Embryonic facial prominence (tissue), 1 donor: Measurements from ENCODE around the gene PRCD.
A peak's percentile ranks its signal among the peaks of the same experiment; 100 is the strongest.

Experiments
- DNase-seq: peaks from one replicate; pipeline ENCODE4 v3.0.0-alpha.2; 2016; ENCODE audit errors: extremely low spot score

Gene PRCD

DNA sequence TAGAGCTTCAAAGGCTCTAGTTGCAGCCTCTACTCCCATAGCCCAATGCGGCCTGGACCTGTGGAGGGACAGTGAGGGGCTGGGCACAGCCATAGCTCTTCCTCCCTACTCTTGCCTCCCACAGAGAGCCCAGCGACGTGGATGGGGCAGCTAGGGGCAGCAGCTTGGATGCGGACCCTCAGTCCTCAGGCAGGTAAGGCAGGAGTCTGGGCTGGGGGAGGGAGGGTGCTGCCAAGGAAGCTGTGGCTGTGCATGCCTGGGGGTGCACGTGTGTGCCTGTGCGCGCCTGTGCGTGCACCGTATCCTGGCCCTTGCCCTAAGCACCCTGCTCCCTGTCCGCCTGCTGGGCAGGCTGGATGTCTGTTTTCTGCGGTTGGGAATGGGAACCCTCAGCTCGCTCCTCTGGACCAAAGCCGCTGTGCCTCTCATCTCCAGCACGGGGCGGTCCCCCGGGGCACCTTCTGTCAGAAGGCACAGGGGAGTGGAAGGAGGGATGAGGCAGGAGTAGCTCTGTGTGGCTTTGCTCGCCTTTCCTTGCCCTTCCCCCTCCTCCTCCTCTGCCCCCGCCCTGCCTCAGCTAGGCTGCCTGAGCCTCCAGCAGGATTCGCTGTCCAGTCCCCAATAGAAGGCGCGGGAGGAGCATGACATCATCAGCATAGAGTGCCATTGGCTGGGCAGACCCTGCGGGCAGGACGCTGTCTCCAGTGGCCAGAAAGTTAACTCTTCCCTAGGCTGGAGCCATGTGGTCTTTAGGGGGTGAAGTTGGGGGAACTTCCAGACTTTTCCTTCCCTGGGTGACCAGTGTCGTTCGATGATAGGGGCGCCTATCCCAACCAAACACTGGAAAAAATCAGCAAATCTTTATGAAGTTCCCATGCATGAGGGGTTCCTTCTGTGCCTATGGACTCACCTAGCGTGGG lies 797 bp downstream of the PRCD start:
- DNase-seq, result peak; percentile 90

DNA sequence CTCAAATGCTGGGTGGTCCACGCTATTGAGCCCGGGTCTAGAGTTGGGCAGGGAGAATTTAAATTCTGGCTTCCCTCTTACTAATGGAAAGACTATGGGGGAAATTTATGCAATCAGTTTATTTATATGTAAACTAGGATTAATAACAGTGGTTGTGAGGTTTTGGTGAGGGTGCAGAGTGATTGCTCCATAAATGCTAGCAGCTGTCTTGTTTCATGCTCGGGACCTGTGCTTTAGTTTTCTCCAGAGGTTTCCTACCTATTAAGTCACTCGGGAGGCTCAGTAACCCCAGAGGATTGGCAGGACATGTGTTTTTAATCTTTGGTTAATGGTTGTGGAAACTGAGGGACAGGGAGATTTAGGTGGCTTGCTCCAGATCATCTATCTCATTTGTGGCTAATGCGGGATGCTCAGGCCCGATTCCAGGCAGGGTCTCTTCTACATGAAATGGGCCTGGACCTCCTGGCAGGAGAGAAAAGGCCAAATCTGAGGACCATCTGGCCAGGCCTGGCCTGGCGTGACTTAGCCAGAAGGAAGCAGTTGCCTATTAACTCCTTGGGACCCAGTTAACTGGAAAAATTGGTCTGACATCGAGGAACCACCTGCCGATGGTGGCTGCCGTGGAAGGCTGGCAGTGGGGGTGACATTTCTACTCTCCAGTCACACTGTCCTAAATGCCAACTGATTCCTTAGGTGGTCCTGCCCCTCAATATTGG lies 2.1 kb downstream of the PRCD start:
- DNase-seq, result no peak

DNA sequence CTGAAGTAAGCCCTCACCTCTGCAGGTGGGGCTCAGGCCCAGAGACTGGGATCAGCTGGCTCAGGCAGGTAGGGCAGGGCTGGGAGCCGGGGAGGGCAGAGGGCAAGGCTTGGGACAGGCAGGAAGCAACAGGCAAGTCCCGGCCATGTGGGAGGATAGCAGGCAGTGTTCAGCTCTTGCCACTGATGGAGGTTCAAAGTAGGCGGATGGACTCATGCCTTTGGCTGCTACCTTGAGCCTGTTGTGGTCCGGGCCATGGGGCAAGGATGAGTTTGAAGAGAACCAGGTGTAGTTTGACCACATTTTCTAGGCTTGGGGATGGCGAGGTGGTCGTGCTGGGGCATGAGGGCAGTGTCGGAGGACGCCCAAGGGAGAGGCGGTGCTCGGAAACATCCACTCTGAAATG lies 2.7 kb downstream of the PRCD start:
- no peak for DNase-seq

DNA sequence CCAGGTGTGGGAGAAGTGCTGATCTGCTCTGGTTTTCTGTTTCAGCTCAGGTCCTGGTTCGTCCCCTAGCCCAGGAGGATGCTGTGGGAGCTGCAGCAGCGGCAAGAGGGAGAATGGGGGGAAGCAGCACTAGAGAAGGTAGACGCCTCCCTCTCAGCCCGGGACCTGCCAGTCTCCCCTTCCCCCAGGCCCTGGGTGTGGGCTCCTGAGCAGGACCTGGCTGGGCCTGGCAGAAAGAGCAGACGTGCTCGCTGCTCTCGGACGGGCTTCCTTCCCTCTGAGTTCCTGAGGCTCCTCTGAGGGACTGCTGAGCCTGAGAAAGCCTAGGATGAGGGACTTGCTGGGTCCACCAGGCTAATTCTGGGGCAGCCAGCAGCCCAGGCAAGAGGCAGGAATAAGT lies 3.1 kb downstream of the PRCD start:
- no peak for DNase-seq

DNA sequence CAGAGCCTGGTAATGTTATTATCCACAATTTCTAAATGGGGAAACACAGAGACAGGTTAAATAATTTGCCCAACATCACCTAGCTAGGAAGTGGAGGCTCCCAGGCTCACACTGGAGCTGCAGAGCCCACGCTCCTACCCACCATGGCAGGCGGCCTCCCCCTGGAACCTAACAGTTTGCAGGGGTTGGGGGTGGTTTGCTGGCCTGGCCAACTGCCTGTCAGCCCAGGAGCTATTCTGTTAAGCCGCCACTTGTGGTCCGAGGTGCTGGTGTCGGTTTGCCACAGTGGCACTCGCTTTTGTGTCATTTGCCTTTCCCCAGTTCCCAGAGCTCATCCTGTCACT lies 3.6 kb downstream of the PRCD start:
- DNase-seq, result no peak

DNA sequence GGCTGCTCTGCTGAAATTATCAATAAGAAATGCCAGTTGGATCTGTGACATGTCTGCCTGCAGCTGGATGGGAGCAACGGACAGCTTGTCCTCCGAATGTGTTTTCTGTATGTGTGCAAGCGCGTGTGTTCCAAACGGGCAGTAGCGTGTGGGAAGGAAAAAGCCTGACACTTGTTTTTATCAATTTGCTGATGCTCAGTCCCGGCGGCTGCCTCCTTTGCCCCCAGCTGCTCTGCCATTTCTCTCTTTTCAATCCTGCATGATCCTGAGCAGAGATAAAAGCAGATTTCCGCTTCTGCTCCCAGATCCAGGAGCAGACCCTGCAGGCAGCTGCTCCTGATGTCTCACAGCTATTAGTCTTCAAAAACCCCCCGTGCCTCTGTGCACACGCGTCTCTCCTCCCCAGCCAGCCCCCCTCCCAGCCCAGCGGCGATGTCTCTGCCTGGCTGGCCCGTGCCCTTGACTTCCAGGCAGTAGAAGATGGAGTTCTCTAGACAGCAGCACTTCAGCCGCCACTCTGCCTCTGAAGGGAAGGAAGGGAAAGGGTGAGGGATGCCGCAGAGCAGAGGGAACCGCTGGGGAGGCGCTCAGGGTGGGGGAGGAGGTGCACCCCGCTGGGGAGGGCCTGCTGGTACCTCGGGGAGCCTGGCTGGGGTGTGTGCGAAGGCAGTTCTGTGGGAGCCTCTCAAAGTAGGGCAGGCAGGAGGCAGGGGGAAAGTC lies 4.1 kb downstream of the PRCD start:
- DNase-seq, result no peak

DNA sequence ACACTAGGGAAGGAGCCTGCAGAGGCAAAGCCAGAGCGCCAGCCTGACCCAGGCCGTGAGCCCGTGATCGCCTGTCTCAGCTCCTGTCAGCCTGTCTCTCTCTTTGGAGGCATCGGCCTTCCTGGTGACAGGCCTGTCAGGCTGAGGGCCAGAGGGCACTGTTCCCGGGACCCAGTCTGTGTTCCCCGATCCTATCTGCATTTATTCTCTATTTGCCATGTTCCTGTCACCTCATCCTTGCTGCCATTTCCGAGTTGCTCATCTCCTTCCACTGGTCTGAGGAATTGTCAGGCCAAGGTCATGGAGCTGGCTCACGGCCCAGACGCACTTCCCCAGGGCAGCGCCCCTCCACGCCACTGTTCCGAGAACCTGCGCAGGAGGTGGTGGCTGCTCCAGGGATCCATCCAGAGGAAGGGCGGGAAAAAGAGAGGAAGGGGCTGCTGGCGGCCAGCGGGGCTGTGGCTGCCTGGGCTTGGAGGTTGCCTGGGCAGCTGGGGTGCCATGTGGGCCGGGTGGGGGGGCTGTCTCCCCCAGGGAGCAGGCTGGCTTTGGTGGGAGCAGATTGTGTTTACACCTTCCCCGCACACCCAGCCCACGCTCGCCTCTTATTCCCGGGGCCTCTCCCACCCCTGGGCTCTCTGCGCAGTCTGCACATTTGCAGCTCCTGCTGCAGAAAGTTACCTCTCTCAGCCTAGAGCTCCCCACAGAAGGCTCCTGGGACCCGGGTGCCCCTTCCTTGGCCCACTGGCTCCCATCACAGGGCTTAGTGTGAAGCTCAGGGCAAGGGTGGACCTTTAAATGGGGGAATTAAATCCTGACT lies 4.9 kb downstream of the PRCD start:
- DNase-seq, result no peak

DNA sequence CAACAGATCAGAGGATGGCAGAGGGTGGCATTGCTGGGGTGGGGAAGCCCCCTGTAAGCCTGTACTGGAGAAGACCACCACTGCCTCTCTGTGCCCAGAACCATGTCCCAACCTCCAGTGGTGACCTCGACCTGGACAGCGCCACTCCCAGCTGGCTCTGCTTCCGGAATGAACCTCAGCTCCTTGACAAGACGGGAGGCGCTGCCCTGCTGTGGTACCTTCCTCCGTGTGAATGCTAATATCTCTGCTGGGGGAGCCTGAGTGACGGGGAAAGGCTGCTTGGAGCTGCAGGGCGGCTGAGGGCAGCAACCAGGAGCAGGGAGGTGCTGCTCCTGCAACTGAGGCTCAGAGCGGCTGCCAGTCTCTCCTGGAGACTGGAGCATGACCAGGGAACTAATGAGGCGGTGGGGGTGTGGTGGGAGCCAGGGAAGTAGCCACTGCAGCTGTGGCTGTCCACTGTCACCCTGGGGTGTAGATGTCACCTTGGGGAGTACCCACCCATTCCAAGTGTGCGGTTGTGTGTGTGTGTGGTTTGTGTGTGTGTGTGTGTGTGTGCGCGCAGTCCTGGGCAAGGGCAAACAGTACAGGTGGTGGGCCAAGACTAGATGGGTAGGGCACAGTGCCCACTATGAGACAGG lies 6.2 kb downstream of the PRCD start:
- no peak for DNase-seq

DNA sequence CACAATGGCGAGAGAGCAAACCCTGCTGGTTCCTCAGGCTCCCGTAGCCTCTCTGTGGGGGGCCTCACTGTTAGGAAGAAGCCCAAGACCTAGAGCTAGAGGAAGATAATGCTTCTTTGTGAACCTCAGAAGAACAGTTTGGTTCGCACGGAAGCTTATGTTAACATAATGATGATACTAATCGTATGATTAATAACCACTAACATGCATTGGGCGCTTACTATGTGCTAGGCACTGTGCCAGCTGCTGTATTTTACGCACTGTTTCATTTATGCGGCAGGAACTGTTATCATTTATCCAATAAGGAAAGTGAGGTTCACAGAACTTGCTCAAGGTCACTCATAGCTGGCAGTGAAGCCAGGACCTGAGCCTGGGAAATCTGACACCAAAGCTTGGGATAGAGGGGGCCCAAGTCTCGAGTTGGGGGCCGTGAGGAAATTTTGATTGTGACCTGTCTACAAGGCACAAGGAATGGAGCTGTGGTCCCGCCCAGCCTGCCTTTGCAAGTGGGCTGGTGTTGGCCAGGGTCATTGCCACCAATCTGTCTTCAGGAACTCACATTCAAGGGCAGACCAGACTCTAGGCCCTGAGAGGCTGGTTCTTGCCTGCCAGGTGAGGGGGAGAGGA lies 6.8 kb downstream of the PRCD start:
- DNase-seq, result no peak

DNA sequence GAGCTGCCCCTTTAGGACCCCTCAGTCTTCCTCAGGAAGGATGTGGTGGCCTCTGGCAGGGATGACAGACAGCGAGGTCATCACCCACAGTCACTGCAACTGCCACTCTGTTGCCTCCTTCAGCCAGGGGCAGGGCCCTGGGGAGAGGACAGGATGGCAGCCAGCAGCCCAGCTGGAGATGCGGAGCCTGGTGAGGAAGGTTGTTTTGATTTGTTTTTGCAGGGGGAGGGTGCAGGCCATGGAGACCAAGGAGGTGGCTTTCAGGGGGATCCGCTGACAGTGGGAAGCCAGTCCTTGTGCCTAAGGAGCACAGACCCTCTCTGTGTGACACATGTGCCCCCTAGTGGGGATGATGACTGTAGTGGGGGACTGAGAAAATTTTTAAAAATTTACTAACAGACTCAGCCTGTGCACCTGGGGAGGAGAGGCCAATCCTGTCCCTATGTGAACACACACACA lies 7.4 kb downstream of the PRCD start:
- DNase-seq, result peak; percentile 61

DNA sequence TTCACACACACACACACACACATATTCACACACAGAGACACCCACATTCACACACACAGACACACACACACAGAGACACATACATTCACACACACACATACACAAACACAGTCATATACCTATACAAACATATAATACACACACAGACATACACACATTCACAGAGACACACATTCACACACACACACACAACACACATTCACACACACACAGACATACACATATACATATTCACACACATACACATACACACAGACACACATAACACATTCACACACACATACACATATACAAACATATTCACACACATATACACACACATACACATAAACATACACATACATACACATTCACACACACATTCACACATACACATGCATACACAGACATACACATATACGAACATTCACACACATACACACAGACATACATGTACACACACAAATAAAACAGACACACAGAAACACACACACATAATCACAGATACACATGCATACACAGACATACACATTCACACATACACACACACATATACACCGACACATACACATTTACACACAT lies 7.9 kb downstream of the PRCD start:
- no peak for DNase-seq

DNA sequence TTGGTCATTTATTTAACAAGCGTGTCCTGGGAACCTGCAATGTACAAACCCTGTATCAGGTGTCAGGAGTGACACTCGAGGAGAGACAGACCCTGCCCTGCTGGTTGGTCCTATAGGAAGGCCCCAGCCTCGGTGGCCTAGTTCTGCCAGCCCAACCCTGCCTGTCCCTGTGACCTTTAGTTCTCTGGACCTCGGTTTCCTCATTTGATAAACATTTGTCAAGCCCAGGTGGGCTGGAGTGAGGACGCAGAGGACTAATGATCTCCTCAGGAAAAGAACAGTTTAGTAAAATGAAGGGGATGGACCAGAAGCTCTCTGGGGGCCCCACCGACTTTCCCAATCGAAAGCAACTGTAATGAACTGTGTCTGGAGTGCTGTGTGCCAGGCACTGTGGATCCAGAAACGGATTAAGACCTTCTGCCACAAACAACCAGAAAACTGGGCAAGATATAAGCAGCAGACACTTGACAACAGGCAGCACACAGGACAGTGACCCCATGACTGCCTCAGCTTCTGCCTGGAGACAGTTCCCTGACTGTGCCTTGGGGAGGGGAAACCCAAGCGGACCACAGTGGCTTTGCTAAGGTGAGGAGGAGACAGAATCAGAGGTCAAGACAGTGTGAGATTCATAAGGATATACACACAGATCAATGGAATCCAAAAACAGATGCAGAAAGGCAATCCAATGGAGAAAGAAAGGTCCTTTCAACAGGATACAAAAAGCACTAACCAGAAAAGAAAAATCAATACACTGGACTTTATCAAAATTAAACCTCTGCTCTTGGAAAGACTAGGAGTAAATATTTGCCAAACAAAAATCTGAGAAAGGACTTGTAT lies 8.8 kb downstream of the PRCD start:
- no peak for DNase-seq

DNA sequence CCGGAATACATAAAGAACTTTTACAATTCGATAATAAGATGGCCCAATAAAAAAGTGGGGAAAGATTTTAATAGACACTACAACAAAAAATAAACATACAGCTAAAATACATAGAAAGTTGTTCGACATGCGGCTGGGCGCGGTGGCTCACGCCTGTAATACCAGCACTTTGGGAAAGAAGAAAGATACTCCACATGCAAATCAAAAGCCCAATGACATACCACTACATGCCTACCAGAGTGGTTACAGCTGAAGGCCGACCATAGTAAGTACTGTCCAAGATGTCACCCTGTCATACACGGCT lies 9.3 kb downstream of the PRCD start:
- no peak for DNase-seq

DNA sequence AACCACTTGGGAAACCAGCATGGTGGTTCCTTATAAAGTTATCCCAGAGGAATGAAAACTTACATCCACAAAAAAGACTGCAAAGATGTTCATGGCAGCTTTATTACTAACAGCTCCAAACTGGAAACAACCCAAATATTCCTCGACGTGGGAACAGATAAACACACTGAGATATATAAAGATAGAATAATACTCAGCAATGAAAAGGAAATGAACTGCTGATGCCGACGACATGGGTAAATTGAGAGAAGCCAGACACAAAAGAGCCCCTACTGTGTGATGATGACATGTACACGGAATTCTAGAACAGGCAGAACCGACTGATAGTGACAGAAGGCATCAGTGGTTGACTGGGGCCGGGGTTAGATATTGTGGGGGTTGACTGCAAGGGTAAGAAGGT lies 9.7 kb downstream of the PRCD start:
- no peak for DNase-seq

DNA sequence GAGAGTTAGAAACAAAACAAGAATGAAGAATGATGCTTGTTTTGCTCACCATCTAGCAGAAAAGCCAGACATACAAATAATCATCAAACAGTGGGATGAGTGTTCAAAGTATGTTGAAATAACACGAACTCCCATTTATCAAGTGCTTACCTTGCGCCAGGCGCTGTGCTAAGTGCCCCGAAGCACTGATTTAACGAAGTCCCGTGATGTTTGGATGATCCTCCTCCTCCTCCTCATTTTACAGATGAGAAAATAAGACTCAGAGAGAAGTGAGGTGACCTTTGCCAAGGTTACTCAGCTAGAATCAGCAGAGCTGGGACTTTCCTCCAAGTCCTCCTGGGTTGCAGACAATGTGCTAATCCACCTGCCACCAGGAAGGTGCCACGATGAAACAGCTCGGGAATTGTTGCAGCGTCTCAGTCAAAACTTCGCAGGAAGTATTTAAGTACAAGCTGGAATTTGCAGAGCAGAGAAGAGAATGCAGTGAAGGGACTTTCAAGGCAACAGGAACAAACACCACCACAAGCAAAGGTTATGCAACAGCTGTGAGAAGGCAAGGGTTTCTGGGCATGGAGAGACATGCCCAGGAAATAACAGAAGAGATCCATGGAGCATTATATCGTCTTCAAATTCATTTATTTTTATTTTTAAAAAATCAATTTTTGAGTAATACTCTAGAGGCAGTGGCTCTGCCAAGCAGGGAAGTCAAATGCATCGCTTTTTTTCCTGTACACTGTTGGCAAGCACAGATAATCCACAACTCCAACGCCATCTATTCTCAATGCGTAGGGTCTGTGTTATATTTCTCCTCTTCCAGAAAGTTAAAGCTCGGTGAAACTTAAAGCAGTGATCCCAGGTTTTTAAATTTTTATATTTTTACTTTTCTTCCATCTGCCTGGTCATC lies 11.1 kb downstream of the PRCD start:
- no peak for DNase-seq

DNA sequence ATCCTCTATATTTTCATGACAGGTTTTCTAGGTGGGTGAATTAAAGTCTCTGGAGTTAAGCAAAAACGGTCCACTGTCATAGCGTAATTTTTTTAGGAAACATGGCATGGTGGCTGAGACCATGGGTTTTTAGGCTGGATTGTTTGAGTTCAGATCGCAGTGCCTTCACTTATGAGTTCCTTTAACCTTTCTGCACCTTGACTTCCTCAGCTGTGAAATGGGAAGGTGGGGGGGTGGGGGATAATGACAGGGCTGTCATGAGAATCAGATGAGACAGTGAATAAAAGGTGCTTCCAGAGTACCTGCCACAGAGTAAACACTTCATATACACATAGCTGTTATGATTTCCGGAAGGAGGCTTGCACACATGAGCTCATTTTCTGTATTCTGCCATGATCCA lies 11.8 kb downstream of the PRCD start:
- no peak for DNase-seq

DNA sequence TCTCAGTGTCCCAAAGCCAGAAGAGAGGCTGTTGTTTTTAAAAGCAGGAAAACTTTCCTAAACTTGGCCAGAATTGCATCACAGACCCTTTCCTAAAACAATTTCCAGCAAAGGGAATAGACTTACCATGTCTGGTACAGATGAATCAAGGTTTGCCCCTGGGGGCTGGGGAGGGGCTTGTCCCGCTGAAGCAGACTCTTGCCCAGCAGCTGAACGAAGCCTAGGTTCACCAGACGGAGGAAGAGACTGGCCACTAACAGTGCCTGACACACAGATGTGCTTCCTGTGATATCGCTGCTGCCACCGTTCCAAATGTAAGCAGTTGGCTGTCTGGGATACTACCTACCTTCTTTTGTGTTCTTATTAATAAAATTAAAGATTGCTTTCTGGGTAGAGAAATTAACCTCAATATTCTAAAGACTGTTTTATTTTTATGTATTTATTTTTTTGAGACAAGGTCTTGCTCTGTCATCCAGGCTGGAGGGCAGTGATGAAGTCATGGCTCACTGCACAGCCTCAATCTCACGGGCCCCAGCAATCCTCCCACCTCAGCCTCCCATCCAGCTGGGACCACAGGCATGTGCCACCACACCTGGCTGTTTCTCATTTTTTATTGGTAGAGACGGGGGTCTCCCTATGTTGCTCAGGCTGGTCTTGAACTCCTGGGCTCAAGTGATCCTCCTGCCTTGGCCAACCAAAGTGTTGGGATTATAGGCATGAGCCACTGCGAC lies 13.5 kb downstream of the PRCD start:
- DNase-seq, result no peak

DNA sequence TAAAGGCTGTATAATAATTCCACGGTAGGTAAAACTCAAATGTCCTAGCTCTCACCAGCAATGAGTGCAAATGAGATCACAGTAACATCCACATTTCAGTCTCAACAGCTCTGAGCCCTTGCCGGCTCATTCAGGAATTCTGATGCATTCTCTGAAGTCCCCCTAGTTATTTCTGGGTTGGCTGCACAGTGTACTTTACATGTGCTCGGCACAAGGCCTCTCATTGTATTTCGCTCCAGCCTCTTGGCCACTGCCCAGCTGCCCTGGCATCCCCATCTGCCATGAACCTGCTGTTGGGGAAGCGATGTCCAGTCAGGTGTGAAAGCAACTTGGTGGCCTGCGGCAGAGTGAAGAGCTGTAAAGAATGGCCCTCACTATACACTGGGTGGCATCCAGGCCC lies 14.3 kb downstream of the PRCD start:
- DNase-seq, result no peak
